Calu3 (cell line): ENCODE data around the gene SCARB2. TPM values are rescaled to one million over a fixed set of nuclear protein-coding genes. Genes with fewer than 3 reads are reported as not detected.

Source experiments
- BruUV-seq: library from RNA; stranded (reverse); fragments of 400-500 nt; replicated peaks from 2 replicates; lab custom pipeline; 2021; lab: Mats Ljungman, UMichigan
- CTCF ChIA-PET: fragments of 300-600 bp; sonication (Branson Sonifier 250); formaldehyde crosslinking; loops from one replicate; lab custom pipeline; 2022; ENCODE audit warnings: antibody characterized with exemption; lab: Charles Lee
- DNase-seq: peaks from one replicate; pipeline ENCODE4 v3.0.0; 2022
- H3K27ac Mint-ChIP-seq: one replicate; pipeline ENCODE4 v1.8.0; 2022; ENCODE audit warnings: mixed read lengths; ENCODE audit not compliant: unreplicated experiment
- H3K27me3 Mint-ChIP-seq: one replicate; pipeline ENCODE4 v1.8.0; 2022; ENCODE audit warnings: mixed read lengths; ENCODE audit not compliant: unreplicated experiment
- H3K36me3 Mint-ChIP-seq: one replicate; pipeline ENCODE4 v1.8.0; 2022; ENCODE audit warnings: mild to moderate bottlenecking, moderate library complexity, mixed read lengths; ENCODE audit not compliant: insufficient read depth, unreplicated experiment
- H3K4me1 Mint-ChIP-seq: one replicate; pipeline ENCODE4 v1.8.0; 2022; ENCODE audit warnings: mild to moderate bottlenecking, low read depth, mixed read lengths; ENCODE audit not compliant: unreplicated experiment
- H3K4me3 Mint-ChIP-seq: one replicate; pipeline ENCODE4 v1.8.0; 2022; ENCODE audit warnings: mild to moderate bottlenecking, low read depth, moderate library complexity, mixed read lengths; ENCODE audit not compliant: unreplicated experiment
- H3K9me3 Mint-ChIP-seq: one replicate; pipeline ENCODE4 v1.8.0; 2022; ENCODE audit warnings: low read depth, mixed read lengths; ENCODE audit not compliant: unreplicated experiment
- CTCF ChIP-seq: fragments of 200-600 bp; IDR thresholded peaks from one replicate; pipeline ENCODE4 v1.8.0; 2022; ENCODE audit warnings: antibody characterized with exemption; ENCODE audit not compliant: unreplicated experiment
- intact Hi-C: fragments of 100-400 bp; cut with micrococcal nuclease; formaldehyde crosslinking; loops from one replicate; pipeline ENCODE4 v1.10.0; 2022; ENCODE audit not compliant: unreplicated experiment
- total RNA-seq: library from RNA; stranded (reverse); gene quantifications from 2 replicates; pipeline ENCODE4 v1.2.3, GENCODE V29; 2022

Gene SCARB2
- total RNA-seq, 1 experiment from 2014 or later, result 87.3 TPM

DNA sequence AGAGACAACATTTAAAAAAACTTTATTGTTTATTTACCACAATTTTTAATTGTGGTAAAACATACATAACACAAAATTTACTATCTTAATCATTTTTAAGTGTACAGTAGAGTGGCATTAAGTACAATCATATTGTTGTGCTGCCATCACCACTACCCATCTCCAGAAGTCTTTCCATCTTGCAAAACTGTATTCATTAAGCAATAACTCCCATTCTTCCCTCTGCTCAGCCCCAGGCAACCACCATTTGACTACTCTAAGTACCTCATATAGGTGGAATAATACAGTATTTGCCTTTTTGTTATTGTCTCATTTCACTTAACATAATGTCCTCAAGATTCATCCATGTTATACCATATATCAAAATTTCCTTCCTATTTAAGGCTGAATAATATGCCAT is 25.1 kb upstream of the SCARB2 start:
- no peaks in the 10 kb centered on the region for H3K27me3 Mint-ChIP-seq
- no peak overlapping the region for H3K4me3 Mint-ChIP-seq
- peaks cover 10% of the 10 kb centered on the region for H3K36me3 Mint-ChIP-seq
- no peak for DNase-seq
- peaks cover 23% of the 10 kb centered on the region for H3K4me1 Mint-ChIP-seq
- CTCF ChIA-PET, result no interaction called here
- no TSS peak for BruUV-seq
- H3K27ac Mint-ChIP-seq, result no peak overlapping the region
- TF ChIP-seq CTCF, result no peak
- H3K9me3 Mint-ChIP-seq, result peaks cover 12% of the 10 kb centered on the region
- intact Hi-C loops, result no loop called here

- peaks cover 12% of the 10 kb centered on the region for H3K9me3 Mint-ChIP-seq
- no peak for TF ChIP-seq CTCF
- intact Hi-C loops, result no loop called here
- H3K4me1 Mint-ChIP-seq, result peaks cover 23% of the 10 kb centered on the region
- no TSS peak for BruUV-seq
- CTCF ChIA-PET, result interaction anchor here (0.6 kb wide), 1 partner anchor 38 kb away, joined by 3 read pairs; no protein-coding TSS in a partner anchor
- no peaks in the 10 kb centered on the region for H3K27me3 Mint-ChIP-seq
- H3K27ac Mint-ChIP-seq, result no peak overlapping the region
- H3K36me3 Mint-ChIP-seq, result peaks cover 10% of the 10 kb centered on the region
- H3K4me3 Mint-ChIP-seq, result no peak overlapping the region
- DNase-seq, result no peak
Measured at GRCh38 chr4:76238236-76238635, 24.6 kb upstream of the SCARB2 start.

- no peak for DNase-seq
- H3K4me3 Mint-ChIP-seq, result peak overlapping the region; percentile 29
- TF ChIP-seq CTCF, result no peak
Measured at GRCh38 chr4:76235915-76236314, 22.3 kb upstream of the SCARB2 start.

DNA sequence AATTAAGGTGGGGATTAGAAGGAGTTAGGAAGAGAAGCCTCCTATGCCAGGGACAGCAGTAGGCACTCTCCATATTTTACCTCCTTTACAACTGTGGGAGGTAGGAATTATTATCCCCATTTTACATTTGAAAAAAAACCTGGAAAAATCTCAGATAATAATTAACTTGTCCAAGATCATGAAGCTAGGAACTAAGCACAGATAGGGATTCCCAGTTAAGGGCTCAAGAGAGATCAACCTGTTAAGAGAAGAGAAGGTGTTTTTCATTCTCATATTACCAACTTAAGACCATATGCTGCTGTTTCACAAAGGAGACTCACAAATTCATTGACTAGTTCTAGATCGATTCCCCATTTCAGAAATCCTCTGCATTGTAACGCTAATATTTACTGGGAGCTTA is 21.8 kb upstream of the SCARB2 start:
- Mint-ChIP-seq H3K4me1 (peaks cover 28% of the 10 kb centered on the region), H3K4me3 (peak overlapping the region; percentile 29), H3K27me3 (no peaks in the 10 kb centered on the region), H3K27ac (peak overlapping the region; percentile 86), H3K9me3 (peaks cover 6% of the 10 kb centered on the region), H3K36me3 (peaks cover 10% of the 10 kb centered on the region)
- no TSS peak for BruUV-seq
- intact Hi-C loops, result no loop called here
- DNase-seq, result no peak
- no peak for TF ChIP-seq CTCF
- CTCF ChIA-PET, result interaction anchor here (0.6 to 1.3 kb wide), 4 partner anchors 11 to 480 kb away, joined by 3 read pairs; no protein-coding TSS in a partner anchor

More at GRCh38 chr4:76235915-76236314, 22.3 kb upstream of the SCARB2 start:
- intact Hi-C loops, result no loop called here
- CTCF ChIA-PET, result interaction anchor here (0.6 to 1.3 kb wide), 6 partner anchors 10 to 854 kb away, joined by 3 to 5 read pairs (median 3); no protein-coding TSS in a partner anchor
- Mint-ChIP-seq H3K9me3 (peaks cover 11% of the 10 kb centered on the region), H3K4me1 (peaks cover 23% of the 10 kb centered on the region), H3K36me3 (peaks cover 10% of the 10 kb centered on the region), H3K27me3 (no peaks in the 10 kb centered on the region), H3K27ac (peak overlapping the region; percentile 86)
- BruUV-seq, result no TSS peak
